ENCODE measurements around the gene RLBP1.
A peak's percentile ranks its signal among the peaks of the same experiment; 100 is the strongest.

The RLBP1 gene

DNA sequence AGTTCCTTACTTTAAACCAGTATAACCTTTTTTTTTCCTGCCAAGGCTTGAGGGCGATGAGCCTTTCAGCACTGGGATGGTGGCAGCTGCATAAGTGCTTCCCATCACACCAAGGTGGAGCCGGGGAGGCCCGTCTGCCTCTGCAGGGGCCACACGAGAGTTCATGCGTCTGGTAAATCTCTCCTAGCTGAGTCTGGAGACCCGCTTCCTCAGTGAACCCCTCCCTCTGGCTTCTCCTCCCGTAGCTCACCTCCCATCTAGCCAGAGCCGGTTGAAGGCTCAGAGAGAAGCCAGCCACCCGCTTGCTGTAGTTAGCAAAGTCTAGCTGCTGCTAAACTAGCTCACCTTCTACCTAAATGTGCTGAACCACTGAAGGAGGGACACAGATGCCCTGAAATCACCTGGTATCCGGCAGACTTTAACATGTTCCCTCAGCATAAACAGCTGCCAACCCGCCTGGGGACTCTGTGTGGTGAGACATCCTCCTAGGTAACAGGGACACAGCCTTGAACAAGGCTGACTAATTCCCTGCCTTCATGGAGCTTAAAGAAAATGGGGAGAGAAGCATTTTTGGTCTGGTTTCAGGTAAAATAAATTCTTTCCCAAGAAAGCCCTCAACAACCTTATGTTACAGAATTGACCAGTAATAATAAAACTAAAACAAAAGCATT lies 42.9 kb downstream of the RLBP1 start:
- no peak for DNase-seq (ENCODE audit: low read depth in 2 of 2)

DNA sequence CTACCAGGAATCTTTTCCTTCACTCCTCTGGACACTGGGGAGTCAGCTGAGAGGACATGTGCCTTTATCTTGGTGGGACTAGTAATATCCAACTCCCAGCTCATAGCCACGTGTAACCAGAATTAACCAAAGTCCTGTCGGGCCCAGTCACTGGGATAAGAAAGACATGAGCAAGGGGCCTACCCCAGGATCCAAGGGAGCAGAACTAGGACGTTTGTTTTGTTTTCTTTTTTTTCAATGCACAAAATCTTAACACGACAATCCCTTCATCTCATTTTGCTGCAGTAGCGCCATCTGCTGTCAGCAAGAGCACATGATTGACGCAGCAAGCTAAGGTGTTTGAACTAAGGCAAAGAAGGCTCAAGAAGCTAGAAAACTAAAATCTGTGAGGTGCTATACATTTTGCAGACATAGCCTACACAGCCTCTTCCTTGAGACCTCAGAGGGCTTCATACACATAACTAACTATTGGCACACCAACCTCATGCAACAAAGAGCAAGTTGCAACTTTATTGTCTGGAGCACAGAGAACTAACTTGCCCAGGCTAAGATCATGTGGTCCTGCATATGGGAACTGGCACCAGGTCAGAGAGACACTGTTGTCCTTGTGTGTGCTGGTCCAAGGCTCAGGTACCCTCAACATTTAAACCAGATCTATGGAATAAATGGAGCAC lies 43.6 kb downstream of the RLBP1 start:
- peak; percentile 9 to 19 for DNase-seq (ENCODE audit: low read depth in 2 of 2)

DNA sequence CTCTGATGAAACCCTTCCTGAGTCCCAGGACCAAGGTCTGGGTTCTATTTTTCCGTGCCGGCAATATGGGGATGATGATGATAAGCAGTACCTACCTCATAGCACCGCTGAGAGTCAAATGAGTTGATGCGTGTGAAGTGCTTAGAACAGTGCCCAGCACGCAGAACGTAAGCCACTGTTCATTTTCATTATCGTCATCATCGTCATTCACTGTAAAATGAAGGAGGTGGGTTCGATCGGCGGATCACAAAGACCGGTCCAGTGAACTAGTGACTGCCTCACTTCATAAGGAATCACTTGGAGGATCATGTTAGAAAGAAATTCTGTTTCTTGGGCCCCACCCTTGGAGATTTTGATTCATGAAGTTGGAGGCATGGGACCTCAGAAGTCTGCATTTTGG lies 44.3 kb downstream of the RLBP1 start:
- DNase-seq (ENCODE audit: low read depth in 2 of 2): no peak

DNA sequence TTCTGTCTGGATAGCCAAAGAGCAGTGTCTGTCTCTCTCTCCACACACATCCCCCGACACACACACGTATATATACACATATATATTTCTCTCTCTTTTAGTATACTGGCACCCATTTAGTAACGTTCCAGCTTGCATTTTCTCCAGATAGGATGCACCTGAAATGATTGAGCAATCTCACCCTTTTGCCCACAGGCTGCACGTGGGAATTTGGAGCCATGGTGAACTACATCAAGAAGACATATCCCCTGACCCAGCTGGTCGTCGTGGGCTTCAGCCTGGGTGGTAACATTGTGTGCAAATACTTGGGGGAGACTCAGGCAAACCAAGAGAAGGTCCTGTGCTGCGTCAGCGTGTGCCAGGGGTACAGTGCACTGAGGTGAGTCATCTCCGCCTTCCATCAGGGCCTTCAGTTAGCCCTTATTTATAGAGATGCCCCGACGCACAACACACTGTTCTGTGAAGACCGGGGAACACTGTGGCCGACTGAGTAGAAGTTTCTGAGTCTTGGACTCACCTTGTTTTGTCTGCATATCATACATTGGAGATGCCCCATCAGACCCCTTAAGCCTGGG lies 45.7 kb downstream of the RLBP1 start:
- DNase-seq (ENCODE audit: low read depth in 2 of 2): no peak

DNA sequence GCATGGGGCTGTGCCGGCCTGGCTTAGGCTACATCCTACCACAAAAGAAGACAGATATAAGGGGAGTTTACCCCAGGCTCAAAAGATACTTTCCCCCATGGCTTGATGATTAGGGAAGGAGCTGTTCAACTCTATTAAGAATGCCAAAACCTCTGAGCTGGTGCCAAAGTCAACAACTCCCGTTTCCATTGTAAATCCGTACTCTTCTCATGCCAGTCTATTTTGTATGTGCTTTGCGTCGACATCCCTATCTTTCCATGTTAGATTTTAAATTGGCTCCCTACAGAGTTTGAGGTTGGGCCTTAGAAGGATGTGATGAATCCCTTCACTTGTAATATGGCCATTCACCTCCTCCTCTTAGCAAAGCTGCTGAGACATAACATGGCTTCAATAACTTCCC lies 46.9 kb downstream of the RLBP1 start:
- no peak for DNase-seq (ENCODE audit: low read depth in 2 of 2)

DNA sequence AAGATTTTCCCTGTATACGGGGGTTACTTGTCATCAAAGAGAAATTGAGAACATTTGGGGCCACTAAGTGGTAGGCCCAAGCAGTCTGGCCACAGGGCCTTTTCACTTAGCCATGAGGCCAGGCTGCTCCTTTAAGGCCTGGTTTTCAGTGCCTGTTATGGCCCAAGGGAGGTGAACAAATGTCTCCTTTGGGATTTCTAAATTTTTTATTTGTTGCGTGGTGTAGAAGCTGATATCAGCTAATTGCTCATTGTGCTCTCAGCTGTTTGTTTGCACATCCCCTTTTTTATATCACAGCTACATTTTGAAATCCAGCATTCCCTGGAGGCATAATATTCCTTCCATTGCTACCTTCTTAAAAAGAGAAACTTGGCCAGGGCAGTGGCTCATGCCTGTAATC lies 48.5 kb downstream of the RLBP1 start:
- no peak for DNase-seq (ENCODE audit: low read depth in 2 of 2)

DNA sequence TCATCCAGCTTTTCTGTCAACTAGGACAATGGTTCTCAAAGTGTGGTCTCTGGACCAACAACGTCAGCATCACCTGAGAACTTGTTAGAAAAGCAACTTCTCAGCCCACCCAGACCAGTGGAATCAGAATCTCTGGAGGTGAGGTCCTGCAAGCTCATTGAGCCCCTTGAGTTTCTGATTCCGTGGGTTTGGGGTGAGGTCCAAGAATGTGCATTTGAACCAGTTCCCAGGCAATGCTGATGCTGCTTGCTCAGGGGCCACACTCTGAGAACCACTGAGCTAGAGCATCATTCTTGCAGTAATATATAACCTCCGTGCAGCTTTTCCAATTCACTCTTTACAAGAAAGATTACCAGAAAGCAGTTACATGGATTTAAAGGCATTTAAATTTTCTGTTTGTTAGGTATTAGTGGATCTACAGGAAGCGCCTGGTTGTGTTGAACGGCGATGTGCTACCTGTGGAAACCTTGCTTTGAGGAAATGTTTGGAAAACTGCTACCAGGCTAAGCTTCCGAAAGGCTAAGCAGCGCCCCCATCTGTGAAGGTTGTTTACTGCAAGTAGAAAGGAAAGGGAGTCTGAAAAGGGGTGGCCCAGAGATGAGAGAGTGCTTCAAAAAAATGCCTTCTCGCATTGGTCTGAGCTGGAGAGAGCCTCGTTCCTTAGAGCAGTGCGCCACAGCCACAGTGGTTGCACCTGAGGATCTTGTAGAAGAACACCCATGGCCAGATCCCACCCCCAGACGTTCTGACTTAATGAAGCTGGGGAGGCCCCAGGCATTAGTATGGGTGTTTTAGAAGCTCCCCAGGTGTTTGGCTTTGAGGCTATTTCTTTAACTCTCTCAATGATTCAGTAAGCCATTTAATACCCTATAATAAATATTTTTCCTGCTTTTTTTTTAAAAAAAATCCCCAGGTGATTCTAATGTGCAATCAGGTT lies 50.0 kb downstream of the RLBP1 start:
- DNase-seq (ENCODE audit: low read depth in 2 of 2): no peak

DNA sequence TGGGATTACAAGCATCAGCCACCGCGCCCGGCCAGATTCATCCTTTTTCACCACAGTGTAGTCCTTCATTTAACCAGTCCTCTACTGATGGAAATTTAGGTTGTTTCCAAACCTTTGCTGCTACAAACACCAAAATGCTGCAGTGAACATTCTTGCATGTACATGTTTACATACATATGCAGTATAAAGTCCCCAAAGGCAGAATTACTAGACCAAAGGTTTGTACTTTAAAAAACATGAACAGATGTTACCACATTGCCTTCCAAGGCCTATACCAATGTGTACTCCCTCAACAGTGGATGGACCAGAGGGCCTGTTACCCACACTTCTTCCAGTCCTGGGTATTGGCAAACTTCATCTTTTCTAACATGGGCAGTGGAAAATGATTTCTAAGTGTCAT lies 51.0 kb downstream of the RLBP1 start:
- DNase-seq (ENCODE audit: low read depth in 2 of 2): no peak

DNA sequence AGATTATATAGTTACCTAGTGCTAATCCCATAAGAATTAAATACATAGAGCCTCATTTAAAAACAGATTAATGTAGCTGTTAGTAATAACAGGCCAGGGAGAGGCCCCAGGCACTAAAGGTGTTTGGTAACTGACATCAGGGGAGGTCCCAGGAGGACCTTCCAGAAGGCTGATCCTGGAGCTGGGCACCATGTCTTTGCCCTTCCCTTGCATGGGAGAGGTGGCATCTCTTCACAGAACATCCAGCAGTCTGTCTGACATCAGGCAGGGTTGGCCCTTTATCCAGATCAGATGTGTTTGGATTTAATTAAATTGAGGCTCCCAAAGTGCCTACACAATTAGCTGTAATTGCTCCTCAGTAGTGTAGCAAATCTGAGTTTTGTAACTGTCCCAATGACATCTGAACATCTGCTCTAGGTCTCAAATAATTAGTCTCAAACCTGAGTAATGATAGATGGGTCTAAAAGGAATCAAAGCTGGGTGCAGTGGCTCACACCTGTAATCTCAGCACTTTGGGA lies 53.0 kb downstream of the RLBP1 start:
- DNase-seq (ENCODE audit: low read depth in 2 of 2): no peak

DNA sequence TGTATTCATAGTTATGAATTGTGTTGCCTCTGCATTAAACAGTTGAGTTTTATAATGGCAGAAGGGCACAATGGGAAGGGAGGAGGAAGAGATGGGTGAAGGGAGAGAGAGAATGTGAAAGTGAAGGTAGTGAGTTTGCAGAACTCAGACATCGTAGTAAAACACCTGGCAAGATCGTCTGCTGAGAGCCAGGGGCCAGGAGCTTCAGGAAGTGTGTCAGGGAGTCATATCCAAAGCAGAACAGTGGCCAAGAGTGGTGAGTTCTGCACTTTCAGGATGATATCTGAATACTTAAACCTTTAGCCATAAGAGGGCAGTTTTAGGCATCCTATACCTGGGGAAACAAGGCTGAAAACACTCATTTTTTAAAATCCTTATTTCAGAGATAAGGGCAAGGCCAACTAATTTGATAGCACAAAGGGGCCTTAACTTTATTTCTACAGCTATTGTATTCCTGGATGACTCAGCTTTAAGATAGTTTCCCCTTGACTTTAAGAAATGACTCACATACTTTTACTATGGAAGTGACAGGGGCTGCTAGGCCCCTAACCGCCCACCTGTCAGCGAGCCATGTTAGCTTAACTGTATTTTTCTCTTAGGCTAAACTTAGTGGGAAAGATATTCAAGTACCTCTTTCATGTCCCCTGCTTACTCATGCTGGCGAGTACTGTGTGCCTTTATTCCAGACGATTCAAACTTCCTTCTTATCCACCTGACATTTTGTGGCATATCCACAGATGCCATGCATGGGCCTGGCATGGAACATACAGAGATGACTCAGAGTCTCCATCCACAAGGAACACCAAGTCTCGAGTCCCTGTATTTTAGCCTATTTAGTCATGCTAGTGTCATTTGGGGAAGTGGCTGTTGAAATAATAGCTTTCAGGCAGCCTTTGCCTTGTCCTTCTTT lies 53.9 kb downstream of the RLBP1 start:
- DNase-seq (ENCODE audit: low read depth in 2 of 2): peak; percentile 10 to 47

DNA sequence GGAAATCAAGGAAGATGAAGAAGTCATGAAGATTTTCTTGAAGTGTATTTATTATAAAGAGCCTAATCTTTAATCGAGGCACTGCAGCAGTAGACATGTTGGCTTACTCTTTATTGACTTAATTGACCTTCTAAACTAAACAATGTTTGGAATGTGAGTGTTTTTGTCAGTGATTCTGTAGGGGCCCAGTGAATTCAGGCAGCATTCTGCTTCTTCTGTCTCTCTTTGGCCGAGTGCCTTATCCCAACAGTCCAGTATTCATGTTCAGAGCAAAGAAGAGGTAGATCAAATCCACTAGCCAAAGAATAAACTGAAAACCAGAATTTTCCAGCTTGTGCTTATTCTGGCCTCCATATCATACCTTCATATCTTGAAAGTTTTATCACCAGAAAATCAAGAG lies 55.7 kb downstream of the RLBP1 start:
- no peak for DNase-seq (ENCODE audit: low read depth in 2 of 2)

DNA sequence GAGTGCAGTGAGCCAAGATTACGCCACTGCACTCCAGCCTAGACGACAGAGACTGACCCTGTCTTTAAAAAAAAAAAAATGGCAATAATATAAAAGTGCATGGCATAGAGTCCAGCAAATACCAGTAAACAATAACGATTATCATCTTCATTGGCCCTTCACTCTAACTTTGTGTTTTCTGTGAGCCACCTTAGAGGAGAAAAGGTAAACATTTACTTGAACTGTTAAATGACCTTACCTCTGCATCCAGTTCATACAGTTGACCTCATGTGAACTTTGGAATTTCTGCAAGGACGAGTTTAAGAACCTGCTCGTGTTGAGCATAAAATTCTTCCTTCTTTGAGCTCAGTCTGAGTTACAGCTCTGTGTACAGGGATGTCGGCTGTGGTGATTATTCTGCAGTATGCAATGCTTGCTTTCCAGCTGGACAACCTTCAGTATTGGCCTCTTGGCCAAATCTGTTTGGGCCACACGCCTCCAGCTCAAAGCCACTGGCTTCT lies 56.6 kb downstream of the RLBP1 start:
- DNase-seq (ENCODE audit: low read depth in 2 of 2): no peak

DNA sequence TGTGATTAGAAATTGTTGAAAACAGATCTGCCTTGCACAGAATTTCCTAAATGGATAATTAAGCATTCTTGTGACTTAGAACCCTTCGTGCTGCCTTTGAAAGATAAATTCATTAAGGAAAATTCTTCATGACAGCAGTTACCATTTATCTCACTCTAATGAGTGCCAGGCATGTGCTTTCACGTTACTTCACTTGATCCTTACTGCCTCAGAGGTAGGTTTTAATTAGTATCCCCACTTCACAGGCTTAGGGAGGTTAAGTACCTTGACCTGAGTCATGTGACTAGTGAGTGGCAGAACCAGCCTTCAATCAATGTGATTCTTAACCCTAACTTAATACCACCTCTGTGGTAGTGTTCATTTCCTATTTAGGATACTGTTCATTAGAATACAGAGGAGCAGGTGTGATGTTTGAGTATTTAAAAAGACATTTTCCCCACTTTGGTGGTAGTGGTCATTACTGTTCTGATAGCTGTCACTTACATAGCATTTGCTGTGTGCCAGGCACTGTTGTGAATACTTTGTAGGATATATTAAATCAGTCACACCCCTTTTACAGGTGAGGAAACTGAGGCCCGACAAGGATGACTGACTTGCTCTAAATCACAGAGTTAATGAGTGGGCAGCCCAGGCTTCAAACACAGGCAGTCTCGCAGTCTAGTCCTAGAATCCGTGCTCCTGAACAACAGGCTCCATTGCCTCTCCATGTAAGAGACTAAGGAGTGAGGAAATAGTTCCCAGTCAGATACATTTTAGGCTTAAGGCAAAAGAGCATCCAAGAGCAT lies 57.9 kb downstream of the RLBP1 start:
- DNase-seq (ENCODE audit: low read depth in 2 of 2): no peak

DNA sequence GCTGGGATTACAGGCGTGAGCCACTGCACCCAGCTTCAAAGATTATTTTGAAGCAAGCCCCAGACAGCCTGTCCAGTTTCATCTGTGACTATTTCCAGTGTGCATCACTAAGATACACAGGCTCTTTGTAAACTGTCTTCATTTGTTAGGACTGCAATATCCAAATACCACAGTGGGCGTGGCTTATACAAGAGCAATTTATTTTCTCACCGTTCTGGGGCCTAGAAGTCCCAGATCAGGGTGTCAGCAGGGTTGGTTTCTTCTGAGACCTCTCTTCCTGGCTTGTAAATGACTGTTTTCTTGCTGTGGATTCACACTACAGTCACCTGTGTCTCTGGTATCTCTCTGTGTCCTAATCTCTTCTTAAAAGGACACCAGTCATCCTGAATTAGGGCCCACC lies 59.7 kb downstream of the RLBP1 start:
- no peak for DNase-seq (ENCODE audit: low read depth in 2 of 2)
